Measurements from ENCODE around the gene CFAP74.

GRCh38 chr1:1891349-1892078, 112.1 kb downstream of the CFAP74 start:
- TF ChIP-seq POLR2A (IDR thresholded peaks at IDR 0.05; ENCODE audit: low read depth, low read length) (no peak), CTCF (IDR thresholded peaks at IDR 0.05; ENCODE audit: extremely low read depth in 1 of 2, insufficient read depth in 1 of 2, low read depth in 1 of 2, low read length in 2 of 2) (no peak), JUN (IDR thresholded peaks at IDR 0.05; ENCODE audit: borderline replicate concordance, insufficient read depth, insufficient read length, low read depth) (no peak), MYC (IDR thresholded peaks at IDR 0.05; ENCODE audit: low read depth, low read length) (no peak), POLR2AphosphoS5 (IDR thresholded peaks at IDR 0.05; ENCODE audit: insufficient read depth, low read depth, low read length) (peak; percentile 18)

All from endothelial cell of umbilical vein (primary cell).